WTC11 (cell line): ENCODE measurements around the gene ANTXR2.

Experiments
- KAT7 ChIP-seq: sonication (generic); formaldehyde crosslinking; IDR thresholded peaks from 2 replicates; pipeline ENCODE4 v1.8.1; 2023; ENCODE audit warnings: missing genetic modification reagents, mild to moderate bottlenecking, borderline replicate concordance
- SP1 ChIP-seq: sonication (generic); formaldehyde crosslinking; conservative IDR thresholded peaks from 2 replicates; pipeline ENCODE4 v1.8.1; 2022; ENCODE audit warnings: missing genetic modification reagents
- TF ChIP-seq, protein P1 (sequence below): fragments of 200-600 bp; IDR thresholded peaks from 2 replicates; pipeline ENCODE4 v1.8.0; 2022; ENCODE audit warnings: antibody characterized with exemption
- TF ChIP-seq, protein P2 (sequence below): fragments of 250-450 bp; sonication (Bioruptor Pico); IDR thresholded peaks from 2 replicates; pipeline ENCODE4 v1.9.0; 2021; ENCODE audit warnings: mild to moderate bottlenecking
- TF ChIP-seq, protein P3 (sequence below): fragments of 250-450 bp; sonication (Bioruptor Pico); IDR thresholded peaks from 2 replicates; pipeline ENCODE4 v1.8.0; 2021; ENCODE audit warnings: mild to moderate bottlenecking
- TF ChIP-seq, protein P4 (sequence below): sonication (generic); formaldehyde crosslinking; IDR thresholded peaks from 2 replicates; pipeline ENCODE4 v1.8.1; 2022; ENCODE audit warnings: low read depth, missing genetic modification reagents, borderline replicate concordance
- TF ChIP-seq, protein P5 (sequence below): sonication (generic); formaldehyde crosslinking; conservative IDR thresholded peaks from 2 replicates; pipeline ENCODE4 v1.8.1; 2023; ENCODE audit warnings: mild to moderate bottlenecking, low read depth, missing genetic modification reagents, moderate library complexity

DNA sequence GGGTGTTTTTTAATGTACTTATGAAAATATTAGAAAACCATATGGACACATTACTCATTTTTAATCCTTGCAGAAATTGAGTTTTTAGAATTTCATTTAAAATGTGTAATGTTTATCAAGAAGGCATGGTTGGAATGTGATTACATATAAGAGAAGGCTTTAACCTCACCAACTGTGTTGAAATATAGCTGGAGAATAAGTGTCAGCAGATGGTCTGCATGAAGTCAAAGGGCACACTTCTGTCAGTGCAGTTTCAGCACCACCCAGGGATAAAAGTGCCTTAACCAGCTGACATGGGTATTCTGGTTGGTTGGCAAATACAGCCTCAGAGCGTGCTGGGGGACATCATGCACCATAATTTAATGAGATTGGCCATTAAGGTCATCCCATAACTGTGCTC is 21.2 kb upstream of the ANTXR2 start:
- TF ChIP-seq SP1 (CRISPR knock-in tag) (no peak), KAT7 (CRISPR knock-in tag) (no peak)
- TF ChIP-seq, protein P1, sequence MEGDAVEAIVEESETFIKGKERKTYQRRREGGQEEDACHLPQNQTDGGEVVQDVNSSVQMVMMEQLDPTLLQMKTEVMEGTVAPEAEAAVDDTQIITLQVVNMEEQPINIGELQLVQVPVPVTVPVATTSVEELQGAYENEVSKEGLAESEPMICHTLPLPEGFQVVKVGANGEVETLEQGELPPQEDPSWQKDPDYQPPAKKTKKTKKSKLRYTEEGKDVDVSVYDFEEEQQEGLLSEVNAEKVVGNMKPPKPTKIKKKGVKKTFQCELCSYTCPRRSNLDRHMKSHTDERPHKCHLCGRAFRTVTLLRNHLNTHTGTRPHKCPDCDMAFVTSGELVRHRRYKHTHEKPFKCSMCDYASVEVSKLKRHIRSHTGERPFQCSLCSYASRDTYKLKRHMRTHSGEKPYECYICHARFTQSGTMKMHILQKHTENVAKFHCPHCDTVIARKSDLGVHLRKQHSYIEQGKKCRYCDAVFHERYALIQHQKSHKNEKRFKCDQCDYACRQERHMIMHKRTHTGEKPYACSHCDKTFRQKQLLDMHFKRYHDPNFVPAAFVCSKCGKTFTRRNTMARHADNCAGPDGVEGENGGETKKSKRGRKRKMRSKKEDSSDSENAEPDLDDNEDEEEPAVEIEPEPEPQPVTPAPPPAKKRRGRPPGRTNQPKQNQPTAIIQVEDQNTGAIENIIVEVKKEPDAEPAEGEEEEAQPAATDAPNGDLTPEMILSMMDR, result no peak
- TF ChIP-seq, protein P2, sequence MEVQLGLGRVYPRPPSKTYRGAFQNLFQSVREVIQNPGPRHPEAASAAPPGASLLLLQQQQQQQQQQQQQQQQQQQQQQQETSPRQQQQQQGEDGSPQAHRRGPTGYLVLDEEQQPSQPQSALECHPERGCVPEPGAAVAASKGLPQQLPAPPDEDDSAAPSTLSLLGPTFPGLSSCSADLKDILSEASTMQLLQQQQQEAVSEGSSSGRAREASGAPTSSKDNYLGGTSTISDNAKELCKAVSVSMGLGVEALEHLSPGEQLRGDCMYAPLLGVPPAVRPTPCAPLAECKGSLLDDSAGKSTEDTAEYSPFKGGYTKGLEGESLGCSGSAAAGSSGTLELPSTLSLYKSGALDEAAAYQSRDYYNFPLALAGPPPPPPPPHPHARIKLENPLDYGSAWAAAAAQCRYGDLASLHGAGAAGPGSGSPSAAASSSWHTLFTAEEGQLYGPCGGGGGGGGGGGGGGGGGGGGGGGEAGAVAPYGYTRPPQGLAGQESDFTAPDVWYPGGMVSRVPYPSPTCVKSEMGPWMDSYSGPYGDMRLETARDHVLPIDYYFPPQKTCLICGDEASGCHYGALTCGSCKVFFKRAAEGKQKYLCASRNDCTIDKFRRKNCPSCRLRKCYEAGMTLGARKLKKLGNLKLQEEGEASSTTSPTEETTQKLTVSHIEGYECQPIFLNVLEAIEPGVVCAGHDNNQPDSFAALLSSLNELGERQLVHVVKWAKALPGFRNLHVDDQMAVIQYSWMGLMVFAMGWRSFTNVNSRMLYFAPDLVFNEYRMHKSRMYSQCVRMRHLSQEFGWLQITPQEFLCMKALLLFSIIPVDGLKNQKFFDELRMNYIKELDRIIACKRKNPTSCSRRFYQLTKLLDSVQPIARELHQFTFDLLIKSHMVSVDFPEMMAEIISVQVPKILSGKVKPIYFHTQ (CRISPR knock-in tag), result no peak
- TF ChIP-seq, protein P3, sequence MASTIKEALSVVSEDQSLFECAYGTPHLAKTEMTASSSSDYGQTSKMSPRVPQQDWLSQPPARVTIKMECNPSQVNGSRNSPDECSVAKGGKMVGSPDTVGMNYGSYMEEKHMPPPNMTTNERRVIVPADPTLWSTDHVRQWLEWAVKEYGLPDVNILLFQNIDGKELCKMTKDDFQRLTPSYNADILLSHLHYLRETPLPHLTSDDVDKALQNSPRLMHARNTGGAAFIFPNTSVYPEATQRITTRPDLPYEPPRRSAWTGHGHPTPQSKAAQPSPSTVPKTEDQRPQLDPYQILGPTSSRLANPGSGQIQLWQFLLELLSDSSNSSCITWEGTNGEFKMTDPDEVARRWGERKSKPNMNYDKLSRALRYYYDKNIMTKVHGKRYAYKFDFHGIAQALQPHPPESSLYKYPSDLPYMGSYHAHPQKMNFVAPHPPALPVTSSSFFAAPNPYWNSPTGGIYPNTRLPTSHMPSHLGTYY (CRISPR knock-in tag), result no peak
- TF ChIP-seq, protein P4, sequence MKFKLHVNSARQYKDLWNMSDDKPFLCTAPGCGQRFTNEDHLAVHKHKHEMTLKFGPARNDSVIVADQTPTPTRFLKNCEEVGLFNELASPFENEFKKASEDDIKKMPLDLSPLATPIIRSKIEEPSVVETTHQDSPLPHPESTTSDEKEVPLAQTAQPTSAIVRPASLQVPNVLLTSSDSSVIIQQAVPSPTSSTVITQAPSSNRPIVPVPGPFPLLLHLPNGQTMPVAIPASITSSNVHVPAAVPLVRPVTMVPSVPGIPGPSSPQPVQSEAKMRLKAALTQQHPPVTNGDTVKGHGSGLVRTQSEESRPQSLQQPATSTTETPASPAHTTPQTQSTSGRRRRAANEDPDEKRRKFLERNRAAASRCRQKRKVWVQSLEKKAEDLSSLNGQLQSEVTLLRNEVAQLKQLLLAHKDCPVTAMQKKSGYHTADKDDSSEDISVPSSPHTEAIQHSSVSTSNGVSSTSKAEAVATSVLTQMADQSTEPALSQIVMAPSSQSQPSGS (CRISPR knock-in tag), result no peak
- TF ChIP-seq, protein P5, sequence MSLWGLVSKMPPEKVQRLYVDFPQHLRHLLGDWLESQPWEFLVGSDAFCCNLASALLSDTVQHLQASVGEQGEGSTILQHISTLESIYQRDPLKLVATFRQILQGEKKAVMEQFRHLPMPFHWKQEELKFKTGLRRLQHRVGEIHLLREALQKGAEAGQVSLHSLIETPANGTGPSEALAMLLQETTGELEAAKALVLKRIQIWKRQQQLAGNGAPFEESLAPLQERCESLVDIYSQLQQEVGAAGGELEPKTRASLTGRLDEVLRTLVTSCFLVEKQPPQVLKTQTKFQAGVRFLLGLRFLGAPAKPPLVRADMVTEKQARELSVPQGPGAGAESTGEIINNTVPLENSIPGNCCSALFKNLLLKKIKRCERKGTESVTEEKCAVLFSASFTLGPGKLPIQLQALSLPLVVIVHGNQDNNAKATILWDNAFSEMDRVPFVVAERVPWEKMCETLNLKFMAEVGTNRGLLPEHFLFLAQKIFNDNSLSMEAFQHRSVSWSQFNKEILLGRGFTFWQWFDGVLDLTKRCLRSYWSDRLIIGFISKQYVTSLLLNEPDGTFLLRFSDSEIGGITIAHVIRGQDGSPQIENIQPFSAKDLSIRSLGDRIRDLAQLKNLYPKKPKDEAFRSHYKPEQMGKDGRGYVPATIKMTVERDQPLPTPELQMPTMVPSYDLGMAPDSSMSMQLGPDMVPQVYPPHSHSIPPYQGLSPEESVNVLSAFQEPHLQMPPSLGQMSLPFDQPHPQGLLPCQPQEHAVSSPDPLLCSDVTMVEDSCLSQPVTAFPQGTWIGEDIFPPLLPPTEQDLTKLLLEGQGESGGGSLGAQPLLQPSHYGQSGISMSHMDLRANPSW (CRISPR knock-in tag), result no peak
